DND-41 (cell line): Measurements from ENCODE around the gene LFNG.
"Not testable (repeated sequence)": the region's sequence is repeated elsewhere in the genome, so short reads cannot be mapped to it uniquely, and the experiment has no call there.

ENCODE experiments used
- ATAC-seq: fragments of 200-7000 bp; cut with Tn5 transposase; 3 replicates; pipeline ENCODE4 v1.9.1; 2021; ENCODE audit warnings: low read depth; ENCODE audit not compliant: insufficient read depth
- DNase-seq: peaks from one replicate; pipeline ENCODE4 v3.0.0-alpha.2; 2020
- H2AFZ ChIP-seq: 2 replicates; pipeline ENCODE4 v1.6.0; 2012; ENCODE audit warnings: low read depth, low read length
- H3K27ac ChIP-seq: 2 replicates; pipeline ENCODE4 v1.5.1; 2012; ENCODE audit warnings: low read length, inconsistent platforms
- H3K27me3 ChIP-seq: fragments of 200-600 bp; sonication (generic); 2 replicates; pipeline ENCODE4 v1.6.0; 2012; ENCODE audit warnings: low read length, mild to moderate bottlenecking, inconsistent platforms; ENCODE audit not compliant: insufficient read depth, poor library complexity
- H3K36me3 ChIP-seq: 2 replicates; pipeline ENCODE4 v1.5.1; 2012; ENCODE audit warnings: low read length, inconsistent platforms; ENCODE audit not compliant: insufficient read depth
- H3K4me1 ChIP-seq: 2 replicates; pipeline ENCODE4 v1.5.1; 2012; ENCODE audit warnings: mild to moderate bottlenecking, low read length; ENCODE audit not compliant: insufficient read depth
- H3K4me2 ChIP-seq: 2 replicates; pipeline ENCODE4 v1.6.0; 2012; ENCODE audit warnings: mild to moderate bottlenecking, moderate library complexity, low read length, inconsistent platforms; ENCODE audit not compliant: insufficient read depth
- H3K4me3 ChIP-seq, 2 experiments: fragments of 200-600 bp in 1 of 2; shearing (Covaris generic) in 1 of 2; 2 replicates each; pipeline ENCODE4 v1.5.1; 2012 to 2016; ENCODE audit warnings: inconsistent platforms in 2 of 2, low read length in 2 of 2, mild to moderate bottlenecking in 2 of 2, low read depth in 1 of 2, moderate library complexity in 1 of 2
- H3K79me2 ChIP-seq: 2 replicates; pipeline ENCODE4 v1.6.0; 2012; ENCODE audit warnings: low read length, inconsistent platforms; ENCODE audit not compliant: insufficient read depth
- H3K9ac ChIP-seq: 2 replicates; pipeline ENCODE4 v1.6.0; 2012; ENCODE audit warnings: low read depth, mild to moderate bottlenecking, inconsistent platforms, low read length, moderate library complexity
- H3K9me3 ChIP-seq: 2 replicates; pipeline ENCODE4 v1.5.1; 2012; ENCODE audit warnings: low read length, moderate library complexity, mild to moderate bottlenecking, inconsistent platforms; ENCODE audit not compliant: insufficient read depth, severe bottlenecking
- H4K20me1 ChIP-seq: 2 replicates; pipeline ENCODE4 v1.6.0; 2012; ENCODE audit warnings: low read length; ENCODE audit not compliant: insufficient read depth
- EZH2 ChIP-seq: IDR thresholded peaks from 3 replicates; pipeline ENCODE4 v1.6.1; 2012; ENCODE audit warnings: borderline replicate concordance, low read depth, mild to moderate bottlenecking, moderate library complexity, low read length, inconsistent platforms; ENCODE audit not compliant: severe bottlenecking
- TF ChIP-seq, protein P1 (sequence below): IDR thresholded peaks from 2 replicates; pipeline ENCODE4 v1.5.1; 2012; ENCODE audit warnings: borderline replicate concordance, low read length, moderate library complexity, mild to moderate bottlenecking; ENCODE audit not compliant: poor library complexity, severe bottlenecking; ENCODE audit errors: extremely low read depth

LFNG gene

DNA sequence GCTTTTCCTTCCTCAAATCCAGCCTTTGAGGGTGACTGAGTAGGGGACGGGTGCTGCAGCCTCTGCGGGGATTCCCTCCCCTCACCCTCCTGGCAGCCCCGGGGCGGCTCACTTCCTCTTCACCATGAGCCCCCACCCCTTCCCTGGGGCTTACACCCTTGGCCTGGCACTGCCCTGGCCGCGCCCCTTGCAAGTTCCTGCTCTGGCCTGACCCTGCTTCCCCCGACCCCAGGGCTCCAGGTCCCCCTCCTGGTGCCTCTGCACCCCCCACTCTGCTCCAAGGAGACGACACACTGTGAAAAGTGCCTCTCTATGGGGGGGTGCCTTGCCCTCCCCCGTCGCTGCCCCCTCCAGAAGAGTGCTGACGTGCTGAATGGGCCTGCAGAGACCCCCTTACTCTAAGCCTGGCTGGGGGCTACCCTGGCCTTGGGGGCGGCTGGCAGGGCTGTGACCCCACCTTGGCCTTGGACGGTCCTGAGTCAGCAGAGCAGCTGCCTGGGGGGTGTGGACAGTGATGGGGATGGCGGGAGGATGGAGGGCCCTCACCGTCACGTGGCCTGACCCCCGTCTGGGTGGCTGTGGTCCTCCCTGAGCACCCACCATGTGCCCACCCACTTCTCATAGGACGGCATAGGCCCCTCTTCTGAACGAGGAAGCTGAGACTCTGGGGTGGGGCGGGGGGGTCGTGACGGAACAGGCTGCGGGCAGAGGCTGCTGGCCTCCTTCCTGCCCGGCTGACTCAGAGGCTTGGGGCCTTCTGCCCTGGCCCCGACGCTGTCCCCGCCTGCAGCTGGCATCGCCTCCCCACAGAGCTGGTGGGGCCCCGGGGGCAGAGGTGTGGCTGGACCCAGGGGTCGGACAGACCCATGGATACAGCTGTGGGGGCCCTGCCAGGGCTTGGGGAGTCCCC is 9.8 kb downstream of the LFNG start:
- Histone ChIP-seq H3K27me3 (no peaks in the 10 kb centered on the region), H3K4me1 (peaks cover 12% of the 10 kb centered on the region), H3K36me3 (no peaks in the 10 kb centered on the region), H4K20me1 (no peaks in the 10 kb centered on the region; the same call in 1 of the 2 replicates), H2AFZ (no peak overlapping the region), H3K9ac (no peak overlapping the region), H3K27ac (no peak overlapping the region), H3K4me2 (no peak overlapping the region), H3K9me3 (no peaks in the 10 kb centered on the region), H3K79me2 (no peaks in the 10 kb centered on the region), H3K4me3 (no peak overlapping the region)
- no peak for DNase-seq
- no peak for ATAC-seq
- TF ChIP-seq, protein P1, sequence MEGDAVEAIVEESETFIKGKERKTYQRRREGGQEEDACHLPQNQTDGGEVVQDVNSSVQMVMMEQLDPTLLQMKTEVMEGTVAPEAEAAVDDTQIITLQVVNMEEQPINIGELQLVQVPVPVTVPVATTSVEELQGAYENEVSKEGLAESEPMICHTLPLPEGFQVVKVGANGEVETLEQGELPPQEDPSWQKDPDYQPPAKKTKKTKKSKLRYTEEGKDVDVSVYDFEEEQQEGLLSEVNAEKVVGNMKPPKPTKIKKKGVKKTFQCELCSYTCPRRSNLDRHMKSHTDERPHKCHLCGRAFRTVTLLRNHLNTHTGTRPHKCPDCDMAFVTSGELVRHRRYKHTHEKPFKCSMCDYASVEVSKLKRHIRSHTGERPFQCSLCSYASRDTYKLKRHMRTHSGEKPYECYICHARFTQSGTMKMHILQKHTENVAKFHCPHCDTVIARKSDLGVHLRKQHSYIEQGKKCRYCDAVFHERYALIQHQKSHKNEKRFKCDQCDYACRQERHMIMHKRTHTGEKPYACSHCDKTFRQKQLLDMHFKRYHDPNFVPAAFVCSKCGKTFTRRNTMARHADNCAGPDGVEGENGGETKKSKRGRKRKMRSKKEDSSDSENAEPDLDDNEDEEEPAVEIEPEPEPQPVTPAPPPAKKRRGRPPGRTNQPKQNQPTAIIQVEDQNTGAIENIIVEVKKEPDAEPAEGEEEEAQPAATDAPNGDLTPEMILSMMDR = no peak

DNA sequence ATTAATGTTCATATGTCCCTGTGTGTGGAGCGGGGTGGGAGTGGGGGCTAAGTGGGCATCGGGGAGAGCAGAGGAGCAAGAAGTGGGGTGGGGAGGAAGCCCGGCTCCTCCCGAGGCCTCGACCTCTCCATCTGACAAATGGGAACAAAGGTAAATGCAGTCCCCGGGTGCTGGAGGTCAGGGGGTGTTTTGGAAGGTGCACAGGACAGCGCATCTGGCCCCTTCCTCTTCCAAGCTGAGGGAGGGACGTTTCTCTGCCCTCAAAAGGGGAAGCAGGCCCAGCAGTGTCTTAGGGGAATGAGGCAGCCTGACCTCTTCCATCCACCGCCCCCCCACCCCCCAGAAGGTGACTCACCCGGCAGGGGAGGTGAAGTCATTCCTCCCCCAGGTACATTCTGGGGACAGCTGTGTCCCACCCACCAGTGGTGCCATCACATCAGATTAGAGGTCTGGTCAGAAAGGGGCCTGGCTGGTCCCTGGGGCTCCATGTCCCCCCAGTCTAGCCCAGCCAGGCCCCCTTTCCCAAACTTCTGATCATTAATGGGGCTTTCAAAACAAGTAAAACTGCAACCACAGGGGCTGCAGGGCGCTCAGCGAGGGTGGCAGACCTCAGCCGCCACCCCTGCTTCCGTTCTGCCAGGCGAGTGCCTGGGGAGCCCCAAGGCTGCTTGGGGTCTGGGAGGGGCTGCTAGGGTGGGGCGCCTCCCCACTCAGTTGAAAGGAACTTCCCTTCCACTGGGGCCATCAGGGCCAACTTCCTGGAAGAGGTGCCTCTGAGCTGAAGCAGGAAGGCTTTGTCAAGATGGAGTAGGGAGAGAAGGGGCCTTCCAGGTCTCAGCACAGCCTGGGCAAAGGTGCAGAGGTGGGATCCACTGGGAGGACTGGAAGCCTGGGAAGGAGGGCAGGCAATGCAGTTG is 10.8 kb downstream of the LFNG start:
- Histone ChIP-seq H3K9me3 (no peaks in the 10 kb centered on the region), H3K27ac (no peak overlapping the region), H3K4me3 (no peak overlapping the region), H2AFZ (no peak overlapping the region), H3K4me1 (peaks cover 12% of the 10 kb centered on the region), H3K36me3 (no peaks in the 10 kb centered on the region), H3K27me3 (no peaks in the 10 kb centered on the region), H3K79me2 (no peaks in the 10 kb centered on the region), H4K20me1 (no peaks in the 10 kb centered on the region; the same call in 1 of the 2 replicates), H3K4me2 (no peak overlapping the region), H3K9ac (peak overlapping the region; percentile 18; the same call in 1 of the 2 replicates)
- ATAC-seq = peak; percentile 89
- TF ChIP-seq EZH2 = no peak
- TF ChIP-seq, protein P1 = no peak
- peak; percentile 80 for DNase-seq

DNA sequence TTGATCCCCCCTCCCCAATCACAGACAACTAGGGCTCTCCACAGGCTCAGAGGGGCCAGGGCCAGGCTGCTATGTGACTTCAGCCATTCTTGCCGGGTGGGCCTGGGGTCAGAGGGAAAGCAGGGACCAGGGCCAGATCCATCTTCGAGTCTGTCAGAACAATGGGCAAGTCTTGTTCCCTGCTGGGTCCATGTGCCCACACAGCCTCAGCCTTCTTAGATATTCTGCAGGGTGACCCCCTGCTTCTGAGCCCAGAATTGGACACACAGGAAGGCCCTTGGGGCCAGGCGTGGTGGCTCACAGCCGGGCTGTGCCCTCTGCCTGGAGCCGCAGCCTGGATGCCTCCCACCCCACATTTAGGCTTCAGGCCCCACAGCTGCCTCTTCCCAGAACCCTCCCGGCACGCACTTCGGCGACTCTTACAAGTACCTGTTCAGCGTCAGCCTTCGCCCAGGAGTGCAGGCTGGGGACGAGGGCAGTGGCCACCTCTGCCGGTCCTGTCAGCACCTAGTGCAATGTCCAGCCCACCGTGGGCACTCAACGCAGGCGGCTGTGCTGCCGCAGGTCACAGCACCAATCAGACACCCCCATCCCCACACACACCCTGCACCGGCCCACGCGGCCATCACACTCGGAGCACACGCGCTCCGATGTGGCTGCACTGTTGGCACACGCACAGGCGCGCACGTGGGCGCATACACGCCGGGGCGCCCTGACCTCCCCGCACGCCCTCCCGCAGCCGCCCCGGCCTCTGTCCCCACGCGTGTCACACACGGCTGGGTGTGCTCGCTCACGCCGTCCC is 11.6 kb downstream of the LFNG start:
- H2AFZ ChIP-seq, H3K27me3 ChIP-seq, ATAC-seq, H3K27ac ChIP-seq, H3K4me2 ChIP-seq, H3K9me3 ChIP-seq, H3K79me2 ChIP-seq, DNase-seq, H4K20me1 ChIP-seq, H3K36me3 ChIP-seq, H3K4me3 ChIP-seq: not testable (repeated sequence)
- peaks cover 12% of the 10 kb centered on the region for H3K4me1 ChIP-seq
- H3K9ac ChIP-seq = peak overlapping the region; percentile 18; the same call in 1 of the 2 replicates

DNA sequence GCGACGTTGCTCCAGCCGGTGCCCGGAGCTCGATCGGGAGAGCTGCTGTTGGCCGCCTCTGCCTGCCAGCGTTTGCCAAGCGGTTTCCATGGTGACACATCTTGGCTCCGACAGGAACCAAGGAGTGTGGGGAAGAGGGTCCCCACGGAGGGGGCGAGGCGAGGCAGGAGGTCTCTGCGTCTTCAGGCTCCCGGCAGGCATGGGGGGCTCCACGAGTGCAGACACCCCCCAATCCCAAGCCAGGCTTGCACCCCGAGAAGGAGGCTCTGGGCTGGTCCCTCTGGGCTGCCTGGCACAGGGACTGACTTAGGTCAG is 12.2 kb downstream of the LFNG start:
- not testable (repeated sequence) for H3K27me3 ChIP-seq, H3K4me3 ChIP-seq, DNase-seq, H3K27ac ChIP-seq, H3K79me2 ChIP-seq, H3K36me3 ChIP-seq, ATAC-seq, H3K4me2 ChIP-seq, H3K9me3 ChIP-seq, H3K9ac ChIP-seq, H2AFZ ChIP-seq, H4K20me1 ChIP-seq
- peaks cover 12% of the 10 kb centered on the region for H3K4me1 ChIP-seq

- H3K36me3 ChIP-seq, H3K9ac ChIP-seq, H3K27ac ChIP-seq, ATAC-seq, H3K4me2 ChIP-seq, DNase-seq, H3K27me3 ChIP-seq, H4K20me1 ChIP-seq, H3K9me3 ChIP-seq, H2AFZ ChIP-seq, H3K79me2 ChIP-seq, H3K4me3 ChIP-seq: not testable (repeated sequence)
- H3K4me1 ChIP-seq = peaks cover 12% of the 10 kb centered on the region
Observed at GRCh38 chr7:2532199-2532772, 12.7 kb downstream of the LFNG start.

DNA sequence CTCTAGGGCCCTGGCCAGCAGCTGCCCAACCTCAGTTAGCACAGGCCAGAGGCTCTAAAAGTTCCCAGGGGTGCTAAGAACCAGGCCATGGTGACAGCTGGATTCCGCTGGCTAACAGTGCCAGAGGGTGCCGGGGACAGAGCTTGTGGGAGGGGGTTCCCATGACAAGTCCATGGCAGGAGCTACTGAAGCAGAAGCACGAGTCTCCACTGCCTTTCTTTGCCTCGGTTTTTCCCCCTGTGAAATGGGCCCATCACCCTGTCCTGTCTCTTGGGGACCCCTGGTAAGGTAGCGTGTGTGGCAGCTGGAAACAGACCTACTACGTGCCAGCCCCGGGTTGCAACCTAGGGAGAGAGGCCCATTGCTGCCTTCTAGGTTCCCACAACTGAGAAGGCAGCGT is 13.2 kb downstream of the LFNG start:
- H3K36me3 ChIP-seq, H3K4me3 ChIP-seq, H4K20me1 ChIP-seq, ATAC-seq, H2AFZ ChIP-seq, H3K79me2 ChIP-seq, H3K9ac ChIP-seq, H3K4me2 ChIP-seq, DNase-seq, H3K27me3 ChIP-seq, H3K27ac ChIP-seq, H3K9me3 ChIP-seq: not testable (repeated sequence)
- peaks cover 12% of the 10 kb centered on the region for H3K4me1 ChIP-seq
